Measurements from ENCODE around the gene LIF.

The LIF gene

DNA sequence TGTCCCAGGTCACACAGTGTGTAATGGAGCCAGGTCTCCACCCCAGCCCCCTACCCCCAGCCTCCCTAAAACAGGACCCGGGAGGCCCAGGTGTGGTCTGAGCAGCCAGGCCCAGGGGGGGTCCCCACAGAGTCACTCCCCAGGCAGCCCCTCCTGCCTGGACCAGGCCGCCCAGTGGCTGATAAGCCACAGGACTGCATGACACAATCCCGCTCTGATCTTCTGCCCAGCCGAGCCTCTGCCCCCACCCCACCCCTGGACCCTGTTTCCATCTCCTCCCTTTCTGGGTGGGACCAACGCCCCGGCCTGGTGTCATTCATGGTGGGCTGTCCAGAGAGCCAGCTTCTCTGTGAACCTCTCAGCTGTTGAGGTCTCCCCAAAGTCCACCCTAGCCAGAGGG, 7.8 kb upstream of the LIF start:
- TF ChIP-seq CTCF (IDR thresholded peaks at IDR 0.05; ENCODE audit: low read depth, low read length), result no peak
- DNase-seq, result no peak
- no peaks in the 10 kb centered on the region for H3K9me3 ChIP-seq (ENCODE audit: severe bottlenecking)
- H3K27ac ChIP-seq, result no peak overlapping the region
- no peaks in the 10 kb centered on the region for H3K36me3 ChIP-seq
- no peaks in the 10 kb centered on the region for H3K27me3 ChIP-seq (ENCODE audit: insufficient read depth, low read depth, severe bottlenecking)
- H3K4me3 ChIP-seq (ENCODE audit: low read depth, low read length), result no peak overlapping the region

- peak; percentile 26 for DNase-seq
- H3K27me3 ChIP-seq (ENCODE audit: insufficient read depth, low read depth, severe bottlenecking), result no peaks in the 10 kb centered on the region
- no peaks in the 10 kb centered on the region for H3K9me3 ChIP-seq (ENCODE audit: severe bottlenecking)
- no peak overlapping the region for H3K4me3 ChIP-seq (ENCODE audit: low read depth, low read length)
- no peak overlapping the region for H3K27ac ChIP-seq
- no peak for TF ChIP-seq CTCF (IDR thresholded peaks at IDR 0.05; ENCODE audit: low read depth, low read length)
- no peaks in the 10 kb centered on the region for H3K36me3 ChIP-seq
These were observed 6.8 kb upstream of the LIF start for GRCh38 chr22:30253205-30253852.

DNA sequence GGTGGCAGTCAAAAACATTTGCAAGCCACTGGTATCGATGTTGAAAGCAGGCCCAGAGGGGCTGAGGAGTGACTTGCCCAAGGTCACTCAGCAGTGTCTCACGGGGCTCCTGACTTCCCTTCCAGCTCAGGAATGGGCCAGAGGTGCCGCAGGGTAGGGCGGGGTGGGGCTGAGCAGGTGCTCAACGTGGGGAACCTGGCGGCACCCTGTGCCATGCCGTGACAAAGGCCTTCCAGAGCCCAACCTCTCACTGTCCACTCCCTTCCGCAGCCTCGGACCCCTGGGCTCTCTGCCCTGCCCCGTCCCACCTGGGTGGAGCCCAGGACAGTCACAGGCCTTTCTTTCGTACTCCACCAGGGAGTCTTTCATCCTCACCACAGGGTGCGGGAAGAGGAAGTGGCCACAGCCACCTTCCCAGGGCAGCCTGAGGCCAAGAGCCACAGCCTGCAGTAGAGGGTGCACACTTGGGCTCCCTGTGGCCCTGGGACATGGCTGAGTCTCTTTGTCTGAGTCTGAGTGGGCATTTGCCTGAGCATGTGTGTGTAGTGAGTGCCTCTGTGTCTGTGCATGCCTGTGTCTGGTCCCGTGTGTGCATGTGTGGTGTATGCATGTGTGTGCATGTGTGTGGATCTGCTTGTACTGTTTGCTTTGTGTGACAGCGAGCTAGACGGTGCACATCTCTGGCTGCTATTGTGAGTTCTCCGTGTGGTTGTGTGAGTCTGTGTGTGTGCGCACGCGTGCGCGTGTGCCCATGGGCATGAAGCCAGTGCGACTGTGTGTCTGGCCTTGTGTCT, 6.0 kb upstream of the LIF start:
- no peak overlapping the region for H3K4me3 ChIP-seq (ENCODE audit: low read depth, low read length)
- TF ChIP-seq CTCF (IDR thresholded peaks at IDR 0.05; ENCODE audit: low read depth, low read length), result no peak
- H3K27me3 ChIP-seq (ENCODE audit: insufficient read depth, low read depth, severe bottlenecking), result no peaks in the 10 kb centered on the region
- no peak overlapping the region for H3K27ac ChIP-seq
- no peaks in the 10 kb centered on the region for H3K9me3 ChIP-seq (ENCODE audit: severe bottlenecking)
- no peaks in the 10 kb centered on the region for H3K36me3 ChIP-seq
- no peak for DNase-seq

- H3K36me3 ChIP-seq, result no peaks in the 10 kb centered on the region
- no peaks in the 10 kb centered on the region for H3K9me3 ChIP-seq (ENCODE audit: severe bottlenecking)
- no peak overlapping the region for H3K27ac ChIP-seq
- no peak overlapping the region for H3K4me3 ChIP-seq (ENCODE audit: low read depth, low read length)
- no peak for DNase-seq
- TF ChIP-seq CTCF (IDR thresholded peaks at IDR 0.05; ENCODE audit: low read depth, low read length), result no peak
- no peaks in the 10 kb centered on the region for H3K27me3 ChIP-seq (ENCODE audit: insufficient read depth, low read depth, severe bottlenecking)
These were observed 5.2 kb upstream of the LIF start for GRCh38 chr22:30251711-30252110.

DNA sequence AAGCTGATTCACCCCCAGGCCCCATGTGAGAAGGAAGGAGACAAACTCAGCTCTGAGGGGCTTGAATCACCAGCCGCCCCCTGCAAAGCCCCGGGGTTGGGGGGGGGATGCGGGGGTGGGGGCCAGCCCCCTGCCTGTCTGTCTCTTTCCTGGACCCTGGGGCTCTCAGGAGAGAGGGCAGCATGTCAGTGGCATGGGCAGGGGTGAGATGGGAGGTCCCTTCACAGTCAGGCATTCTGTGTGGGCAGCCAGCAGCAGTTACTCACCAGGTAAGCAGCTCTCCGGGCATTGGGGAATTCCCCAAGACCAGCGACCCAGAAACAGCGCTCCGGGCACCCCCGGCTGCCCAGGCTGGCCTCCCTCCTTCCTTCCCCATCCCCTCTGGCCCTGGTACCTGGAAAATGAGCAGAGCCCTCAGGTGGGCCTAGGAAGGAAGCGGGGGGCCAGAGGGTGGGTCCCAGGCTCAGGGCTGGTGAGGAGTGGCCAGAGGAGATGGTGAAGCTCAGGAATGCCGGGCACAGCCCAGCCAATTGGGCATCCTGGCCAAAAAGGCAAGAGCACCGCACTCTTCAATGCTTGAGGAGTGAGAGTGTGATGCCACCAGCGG, 4.2 kb upstream of the LIF start:
- Histone ChIP-seq H3K36me3 (no peaks in the 10 kb centered on the region), H3K9me3 (ENCODE audit: severe bottlenecking) (no peaks in the 10 kb centered on the region), H3K4me3 (ENCODE audit: low read depth, low read length) (no peak overlapping the region), H3K27ac (no peak overlapping the region), H3K27me3 (ENCODE audit: insufficient read depth, low read depth, severe bottlenecking) (no peaks in the 10 kb centered on the region)
- no peak for TF ChIP-seq CTCF (IDR thresholded peaks at IDR 0.05; ENCODE audit: low read depth, low read length)
- DNase-seq, result no peak
